Sigmoid colon (tissue), 3 donors: ENCODE measurements around the gene SLC45A2.

ENCODE experiments used
- POLR2A ChIP-seq, 2 donors: fragments of 450-650 bp; IDR thresholded peaks; one replicate each; pipeline ENCODE4 v1.6.1; 2016; ENCODE audit warnings: antibody characterized with exemption in 2 of 2, mild to moderate bottlenecking in 2 of 2, moderate library complexity in 2 of 2
- TF ChIP-seq, protein P1 (sequence below), 4 experiments: fragments of 450-650 bp in 3 of 4; fragments of 200-600 bp in 1 of 4; IDR thresholded peaks; one replicate each; pipeline ENCODE4 v1.5.1; 2016 to 2019; ENCODE audit warnings: antibody characterized with exemption in 4 of 4, mild to moderate bottlenecking in 3 of 4, moderate library complexity in 2 of 4

DNA sequence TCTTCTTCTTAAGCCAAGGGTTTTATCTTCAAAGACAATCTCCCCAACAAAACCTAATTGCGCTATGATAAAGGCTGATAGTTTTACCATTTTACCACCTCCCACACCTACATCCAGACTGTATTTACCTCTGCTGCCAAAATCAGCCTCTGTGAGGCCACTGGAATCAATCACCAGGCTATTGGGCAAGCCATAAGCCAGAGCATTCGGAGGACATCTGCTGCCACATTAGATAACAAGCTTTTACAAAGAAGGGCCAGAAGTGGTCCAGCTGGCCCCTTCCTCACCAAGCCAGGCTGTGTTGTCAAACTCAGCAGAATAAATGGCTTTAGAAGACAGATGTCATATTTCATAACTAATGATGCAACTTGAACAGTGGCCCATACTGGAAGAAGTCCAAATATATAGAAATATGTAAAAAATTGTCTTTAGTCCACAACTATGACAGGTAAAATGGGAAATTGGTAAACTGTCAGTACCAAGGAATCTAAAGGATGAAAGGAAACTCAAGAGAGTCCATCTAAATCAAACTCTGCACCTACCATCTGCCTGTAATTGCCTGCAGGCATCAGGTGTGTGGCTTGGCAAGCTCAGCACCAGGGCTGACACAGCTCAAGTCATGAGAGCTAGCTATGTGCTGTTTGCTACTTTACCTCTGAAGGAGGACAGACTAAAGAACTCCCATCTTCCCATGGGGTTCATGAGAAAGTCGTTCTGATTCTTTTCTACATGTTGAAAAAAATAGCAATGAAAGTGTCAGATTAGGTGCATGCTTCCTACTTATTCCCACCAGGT lies 16.1 kb downstream of the SLC45A2 start:
- TF ChIP-seq, protein P1, sequence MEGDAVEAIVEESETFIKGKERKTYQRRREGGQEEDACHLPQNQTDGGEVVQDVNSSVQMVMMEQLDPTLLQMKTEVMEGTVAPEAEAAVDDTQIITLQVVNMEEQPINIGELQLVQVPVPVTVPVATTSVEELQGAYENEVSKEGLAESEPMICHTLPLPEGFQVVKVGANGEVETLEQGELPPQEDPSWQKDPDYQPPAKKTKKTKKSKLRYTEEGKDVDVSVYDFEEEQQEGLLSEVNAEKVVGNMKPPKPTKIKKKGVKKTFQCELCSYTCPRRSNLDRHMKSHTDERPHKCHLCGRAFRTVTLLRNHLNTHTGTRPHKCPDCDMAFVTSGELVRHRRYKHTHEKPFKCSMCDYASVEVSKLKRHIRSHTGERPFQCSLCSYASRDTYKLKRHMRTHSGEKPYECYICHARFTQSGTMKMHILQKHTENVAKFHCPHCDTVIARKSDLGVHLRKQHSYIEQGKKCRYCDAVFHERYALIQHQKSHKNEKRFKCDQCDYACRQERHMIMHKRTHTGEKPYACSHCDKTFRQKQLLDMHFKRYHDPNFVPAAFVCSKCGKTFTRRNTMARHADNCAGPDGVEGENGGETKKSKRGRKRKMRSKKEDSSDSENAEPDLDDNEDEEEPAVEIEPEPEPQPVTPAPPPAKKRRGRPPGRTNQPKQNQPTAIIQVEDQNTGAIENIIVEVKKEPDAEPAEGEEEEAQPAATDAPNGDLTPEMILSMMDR (IDR thresholded peaks at IDR 0.05): no peak
- TF ChIP-seq POLR2A (IDR thresholded peaks at IDR 0.05): no peak
